HUES6 (cell line): ENCODE results near the gene SFXN1.
"Not testable (repeated sequence)": the region's sequence is repeated elsewhere in the genome, so short reads cannot be mapped to it uniquely, and the experiment has no call there.

ENCODE experiments used
- H3K27ac ChIP-seq: 2 replicates; pipeline ENCODE4 v1.7.0; 2013; ENCODE audit warnings: low read depth, mild to moderate bottlenecking, low read length, inconsistent platforms
- H3K27me3 ChIP-seq: 2 replicates; pipeline ENCODE4 v1.6.1; 2013; ENCODE audit warnings: low read length; ENCODE audit not compliant: control insufficient read depth, insufficient read depth
- H3K36me3 ChIP-seq: 2 replicates; pipeline ENCODE4 v1.6.1; 2013; ENCODE audit warnings: low read length; ENCODE audit not compliant: control insufficient read depth, insufficient read depth
- H3K4me1 ChIP-seq: 2 replicates; pipeline ENCODE4 v1.6.1; 2013; ENCODE audit warnings: low read length; ENCODE audit not compliant: control insufficient read depth, insufficient read depth
- H3K4me3 ChIP-seq: 2 replicates; pipeline ENCODE4 v1.5.1; 2013; ENCODE audit warnings: low read depth, low read length
- H3K9ac ChIP-seq: one replicate; pipeline ENCODE4 v1.6.1; 2013; ENCODE audit warnings: mild to moderate bottlenecking, low read length
- H3K9me3 ChIP-seq: 2 replicates; pipeline ENCODE4 v1.6.1; 2013; ENCODE audit warnings: low read depth, low read length; ENCODE audit not compliant: control insufficient read depth, insufficient read depth

SFXN1 gene

GRCh38 chr5:175494264-175495183 is 16.2 kb downstream of the SFXN1 start:
- no peak overlapping the region for H3K27ac ChIP-seq
- no peaks in the 10 kb centered on the region for H3K27me3 ChIP-seq
- H3K4me1 ChIP-seq = no peaks in the 10 kb centered on the region
- no peak overlapping the region for H3K4me3 ChIP-seq
- no peak overlapping the region for H3K9ac ChIP-seq
- peaks cover 66% of the 10 kb centered on the region for H3K36me3 ChIP-seq
- no peaks in the 10 kb centered on the region for H3K9me3 ChIP-seq

- H3K27me3 ChIP-seq = no peaks in the 10 kb centered on the region
- peaks cover 40% of the 10 kb centered on the region for H3K36me3 ChIP-seq
- H3K4me1 ChIP-seq = no peaks in the 10 kb centered on the region; the same call in 1 of the 2 replicates
- H3K9me3 ChIP-seq = no peaks in the 10 kb centered on the region
- H3K4me3 ChIP-seq = no peak overlapping the region
- H3K9ac ChIP-seq = no peak overlapping the region
- H3K27ac ChIP-seq = no peak overlapping the region
Observed at GRCh38 chr5:175501759-175502158, 23.4 kb downstream of the SFXN1 start.

GRCh38 chr5:175507671-175508070 is 29.3 kb downstream of the SFXN1 start:
- peaks cover 53% of the 10 kb centered on the region for H3K36me3 ChIP-seq

GRCh38 chr5:175508896-175509295 is 30.5 kb downstream of the SFXN1 start:
- Histone ChIP-seq H3K36me3 (peaks cover 60% of the 10 kb centered on the region), H3K9ac (no peak overlapping the region), H3K27me3 (no peaks in the 10 kb centered on the region), H3K27ac (no peak overlapping the region), H3K9me3 (no peaks in the 10 kb centered on the region), H3K4me1 (no peaks in the 10 kb centered on the region), H3K4me3 (no peak overlapping the region)

More at GRCh38 chr5:175507671-175508070, 29.3 kb downstream of the SFXN1 start:
- H3K27me3 ChIP-seq, H3K9me3 ChIP-seq, H3K27ac ChIP-seq, H3K4me1 ChIP-seq, H3K9ac ChIP-seq, H3K4me3 ChIP-seq: not testable (repeated sequence)

GRCh38 chr5:175513297-175513696 is 34.9 kb downstream of the SFXN1 start:
- H3K27me3 ChIP-seq = no peaks in the 10 kb centered on the region
- H3K4me3 ChIP-seq = no peak overlapping the region
- H3K4me1 ChIP-seq = no peaks in the 10 kb centered on the region
- H3K36me3 ChIP-seq = peaks cover 93% of the 10 kb centered on the region
- no peaks in the 10 kb centered on the region for H3K9me3 ChIP-seq
- H3K9ac ChIP-seq = no peak overlapping the region
- no peak overlapping the region for H3K27ac ChIP-seq

GRCh38 chr5:175513726-175514125 is 35.4 kb downstream of the SFXN1 start:
- H3K36me3 ChIP-seq = peaks cover 97% of the 10 kb centered on the region
- no peak overlapping the region for H3K9ac ChIP-seq

GRCh38 chr5:175516933-175517823 is 38.8 kb downstream of the SFXN1 start:
- H3K27ac ChIP-seq = no peak overlapping the region
- H3K4me1 ChIP-seq = no peaks in the 10 kb centered on the region
- H3K36me3 ChIP-seq = peaks cover 94% of the 10 kb centered on the region
- H3K9me3 ChIP-seq = no peaks in the 10 kb centered on the region
- H3K27me3 ChIP-seq = no peaks in the 10 kb centered on the region
- no peak overlapping the region for H3K9ac ChIP-seq
- H3K4me3 ChIP-seq = no peak overlapping the region

More at GRCh38 chr5:175513726-175514125, 35.4 kb downstream of the SFXN1 start:
- Histone ChIP-seq H3K4me1 (no peaks in the 10 kb centered on the region), H3K27me3 (no peaks in the 10 kb centered on the region), H3K4me3 (no peak overlapping the region), H3K27ac (no peak overlapping the region), H3K9me3 (no peaks in the 10 kb centered on the region)

- no peaks in the 10 kb centered on the region for H3K9me3 ChIP-seq
- H3K4me1 ChIP-seq = no peaks in the 10 kb centered on the region
- H3K27ac ChIP-seq = no peak overlapping the region
- peaks cover 94% of the 10 kb centered on the region for H3K36me3 ChIP-seq
- no peaks in the 10 kb centered on the region for H3K27me3 ChIP-seq
- H3K9ac ChIP-seq = no peak overlapping the region
- no peak overlapping the region for H3K4me3 ChIP-seq
Observed at GRCh38 chr5:175517824-175518450, 39.6 kb downstream of the SFXN1 start.

GRCh38 chr5:175519006-175519405 is 40.6 kb downstream of the SFXN1 start:
- no peaks in the 10 kb centered on the region for H3K9me3 ChIP-seq
- H3K27me3 ChIP-seq = no peaks in the 10 kb centered on the region
- no peak overlapping the region for H3K27ac ChIP-seq
- no peak overlapping the region for H3K9ac ChIP-seq
- H3K36me3 ChIP-seq = peaks cover 91% of the 10 kb centered on the region
- H3K4me1 ChIP-seq = no peaks in the 10 kb centered on the region
- no peak overlapping the region for H3K4me3 ChIP-seq

GRCh38 chr5:175520321-175520720 is 42.0 kb downstream of the SFXN1 start:
- H3K27me3 ChIP-seq = no peaks in the 10 kb centered on the region
- no peaks in the 10 kb centered on the region for H3K4me1 ChIP-seq
- peaks cover 86% of the 10 kb centered on the region for H3K36me3 ChIP-seq
- H3K27ac ChIP-seq = no peak overlapping the region
- H3K4me3 ChIP-seq = no peak overlapping the region
- no peaks in the 10 kb centered on the region for H3K9me3 ChIP-seq
- no peak overlapping the region for H3K9ac ChIP-seq
